Measurements from ENCODE around the gene KCNJ15.
"Not testable (repeated sequence)": the region's sequence is repeated elsewhere in the genome, so short reads cannot be mapped to it uniquely, and the experiment has no call there.

Gene KCNJ15

GRCh38 chr21:38256599-38257302, at the start of gene KCNJ15:
KCNJ15 (plus strand) TSS chr21:38256991; CDS start chr21:38299262, 42,271 bp downstream.
- DNase-seq, result no peak

GRCh38 chr21:38208118-38208517, 48.7 kb upstream of the KCNJ15 start:
- DNase-seq, result no peak

- no peak for DNase-seq
Observed at GRCh38 chr21:38211321-38211720, 45.5 kb upstream of the KCNJ15 start.

GRCh38 chr21:38212706-38213105, 44.1 kb upstream of the KCNJ15 start:
- no peak for DNase-seq

GRCh38 chr21:38219049-38219628, 37.7 kb upstream of the KCNJ15 start:
- peak; percentile 56 for DNase-seq

- DNase-seq, result no peak
Observed at GRCh38 chr21:38220270-38220737, 36.5 kb upstream of the KCNJ15 start.

- no peak for DNase-seq
Observed at GRCh38 chr21:38221594-38221993, 35.2 kb upstream of the KCNJ15 start.

GRCh38 chr21:38223893-38224540, 32.8 kb upstream of the KCNJ15 start:
- DNase-seq, result no peak

- no peak for DNase-seq
Observed at GRCh38 chr21:38227401-38227800, 29.4 kb upstream of the KCNJ15 start.

- no peak for DNase-seq
Observed at GRCh38 chr21:38228115-38228514, 28.7 kb upstream of the KCNJ15 start.

- no peak for DNase-seq
Observed at GRCh38 chr21:38228537-38228936, 28.3 kb upstream of the KCNJ15 start.

- DNase-seq, result no peak
Observed at GRCh38 chr21:38229260-38229877, 27.4 kb upstream of the KCNJ15 start.

GRCh38 chr21:38234395-38235142, 22.2 kb upstream of the KCNJ15 start:
- no peak for DNase-seq

- DNase-seq, result not testable (repeated sequence)
Observed at GRCh38 chr21:38235251-38235650, 21.5 kb upstream of the KCNJ15 start.

- no peak for DNase-seq
Observed at GRCh38 chr21:38236232-38236631, 20.6 kb upstream of the KCNJ15 start.

GRCh38 chr21:38239672-38240071, 17.1 kb upstream of the KCNJ15 start:
- no peak for DNase-seq

GRCh38 chr21:38240129-38240528, 16.7 kb upstream of the KCNJ15 start:
- DNase-seq, result no peak

GRCh38 chr21:38241029-38241740, 15.6 kb upstream of the KCNJ15 start:
- DNase-seq, result no peak

- no peak for DNase-seq
Observed at GRCh38 chr21:38242061-38242460, 14.7 kb upstream of the KCNJ15 start.

- DNase-seq, result no peak
Observed at GRCh38 chr21:38243732-38244406, 12.9 kb upstream of the KCNJ15 start.

GRCh38 chr21:38244407-38244787, 12.4 kb upstream of the KCNJ15 start:
- no peak for DNase-seq

Data from NCI-H1105 (cell line).